CD4-positive, alpha-beta T cell treated with Interleukin-15 for 1 hour (primary cell): Measurements from ENCODE around the gene CSNK1G2.

ENCODE experiments used
- DNase-seq: peaks from one replicate; pipeline ENCODE4 v3.0.0-alpha.2; 2020

The CSNK1G2 gene

GRCh38 chr19:1941146-1942077 is at the start of gene CSNK1G2:
TSS of gene CSNK1G2 (plus strand) at chr19:1941172. CDS start at chr19:1969773, 28,601 bp downstream.
- DNase-seq: no peak

- no peak for DNase-seq
Observed at GRCh38 chr19:1893791-1894190, 47.2 kb upstream of the CSNK1G2 start.

GRCh38 chr19:1896508-1896907 is 44.5 kb upstream of the CSNK1G2 start:
- no peak for DNase-seq

- peak; percentile 80 for DNase-seq
Observed at GRCh38 chr19:1901940-1902404, 39.0 kb upstream of the CSNK1G2 start.

GRCh38 chr19:1902923-1903322 is 38.0 kb upstream of the CSNK1G2 start:
- no peak for DNase-seq

GRCh38 chr19:1904860-1905109 is 36.2 kb upstream of the CSNK1G2 start:
- DNase-seq: no peak

- DNase-seq: peak; percentile 99
Observed at GRCh38 chr19:1905110-1905862, 35.7 kb upstream of the CSNK1G2 start, which contains the start of the genes ADAT3 and SCAMP4. TSS of gene ADAT3 (plus strand) at chr19:1905399. CDS start at chr19:1912048, 6,649 bp downstream. TSS of gene SCAMP4 (plus strand) at chr19:1905399. CDS start at chr19:1915020, 9,621 bp downstream.

GRCh38 chr19:1905863-1906375 is 35.1 kb upstream of the CSNK1G2 start:
- DNase-seq: no peak

GRCh38 chr19:1906985-1907562 is 33.9 kb upstream of the CSNK1G2 start:
- no peak for DNase-seq

- no peak for DNase-seq
Observed at GRCh38 chr19:1907563-1908363, 33.2 kb upstream of the CSNK1G2 start.

GRCh38 chr19:1908364-1908678 is 32.7 kb upstream of the CSNK1G2 start:
- DNase-seq: no peak

GRCh38 chr19:1909761-1910080 is 31.3 kb upstream of the CSNK1G2 start:
- no peak for DNase-seq

GRCh38 chr19:1910177-1910576 is 30.8 kb upstream of the CSNK1G2 start:
- no peak for DNase-seq

GRCh38 chr19:1911098-1911497 is 29.9 kb upstream of the CSNK1G2 start:
- DNase-seq: no peak

- no peak for DNase-seq
Observed at GRCh38 chr19:1911995-1912394, 29.0 kb upstream of the CSNK1G2 start.

- no peak for DNase-seq
Observed at GRCh38 chr19:1912760-1913505, 28.0 kb upstream of the CSNK1G2 start.

- DNase-seq: no peak
Observed at GRCh38 chr19:1913781-1914577, 27.0 kb upstream of the CSNK1G2 start.

GRCh38 chr19:1914826-1915341 is 26.1 kb upstream of the CSNK1G2 start:
- no peak for DNase-seq

- DNase-seq: no peak
Observed at GRCh38 chr19:1917146-1917545, 23.8 kb upstream of the CSNK1G2 start.

- no peak for DNase-seq
Observed at GRCh38 chr19:1917926-1918325, 23.0 kb upstream of the CSNK1G2 start.

GRCh38 chr19:1918975-1919374 is 22.0 kb upstream of the CSNK1G2 start:
- no peak for DNase-seq
